HEK293 (cell line): ENCODE data around the gene LGR5.

Experiments
- CTCF ChIP-seq: fragments of 450-650 bp; formaldehyde crosslinking; IDR thresholded peaks from 2 replicates; pipeline ENCODE4 v1.5.1; 2016; ENCODE audit warnings: missing biosample characterization, missing genetic modification characterization
- MYNN ChIP-seq: fragments of 450-650 bp; formaldehyde crosslinking; IDR thresholded peaks from 2 replicates; pipeline ENCODE4 v1.5.1; 2016; ENCODE audit warnings: missing biosample characterization, missing genetic modification characterization, borderline replicate concordance
- MZF1 ChIP-seq: fragments of 450-650 bp; formaldehyde crosslinking; IDR thresholded peaks from 2 replicates; pipeline ENCODE4 v1.5.1; 2017; ENCODE audit warnings: missing biosample characterization, missing genetic modification characterization, borderline replicate concordance
- PBX3 ChIP-seq: sonication (generic); formaldehyde crosslinking; IDR thresholded peaks from 2 replicates; pipeline ENCODE4 v1.8.1; 2022; ENCODE audit warnings: mild to moderate bottlenecking, moderate library complexity, missing genetic modification reagents
- PRDM10 ChIP-seq: fragments of 450-650 bp; formaldehyde crosslinking; IDR thresholded peaks from 2 replicates; pipeline ENCODE4 v1.5.1; 2016; ENCODE audit warnings: missing biosample characterization, missing genetic modification characterization
- SETDB1 ChIP-seq: IDR thresholded peaks from one replicate; pipeline ENCODE4 v1.6.1; 2017; ENCODE audit warnings: mild to moderate bottlenecking, low read length, moderate library complexity, mixed read lengths; ENCODE audit not compliant: insufficient read length
- ZBTB1 ChIP-seq: fragments of 450-650 bp; formaldehyde crosslinking; IDR thresholded peaks from 2 replicates; pipeline ENCODE4 v1.5.1; 2016; ENCODE audit warnings: missing biosample characterization, missing genetic modification characterization
- ZFP37 ChIP-seq: fragments of 450-650 bp; formaldehyde crosslinking; IDR thresholded peaks from 2 replicates; pipeline ENCODE4 v1.5.1; 2016; ENCODE audit warnings: missing biosample characterization, missing genetic modification characterization
- ZNF175 ChIP-seq: fragments of 450-650 bp; formaldehyde crosslinking; IDR thresholded peaks from 2 replicates; pipeline ENCODE4 v1.5.1; 2016; ENCODE audit warnings: missing biosample characterization, missing genetic modification characterization
- ZNF292 ChIP-seq: fragments of 450-650 bp; formaldehyde crosslinking; IDR thresholded peaks from 2 replicates; pipeline ENCODE4 v1.5.1; 2016; ENCODE audit warnings: low read depth, missing biosample characterization, missing genetic modification characterization, borderline replicate concordance
- ZNF629 ChIP-seq: fragments of 450-650 bp; formaldehyde crosslinking; IDR thresholded peaks from 2 replicates; pipeline ENCODE4 v1.5.1; 2017; ENCODE audit warnings: missing biosample characterization, missing genetic modification characterization
- ZNF704 ChIP-seq: fragments of 450-650 bp; formaldehyde crosslinking; IDR thresholded peaks from 2 replicates; pipeline ENCODE4 v1.5.1; 2016; ENCODE audit warnings: missing biosample characterization, missing genetic modification characterization
- ZNF768 ChIP-seq: fragments of 450-650 bp; formaldehyde crosslinking; IDR thresholded peaks from 2 replicates; pipeline ENCODE4 v1.5.1; 2018; ENCODE audit warnings: missing biosample characterization, mild to moderate bottlenecking, missing genetic modification characterization
- ZNF785 ChIP-seq: fragments of 450-650 bp; formaldehyde crosslinking; IDR thresholded peaks from 2 replicates; pipeline ENCODE4 v1.5.1; 2016; ENCODE audit warnings: missing biosample characterization, missing genetic modification characterization

GRCh38 chr12:71548893-71549292 is 109.3 kb downstream of the LGR5 start:
- TF ChIP-seq MYNN (tag by site-specific recombination) (no peak), CTCF (tag by site-specific recombination) (no peak), ZBTB1 (tag by site-specific recombination) (no peak), ZNF768 (tag by site-specific recombination) (no peak), ZNF175 (tag by site-specific recombination) (no peak), ZNF292 (tag by site-specific recombination) (no peak), SETDB1 (no peak), MZF1 (tag by site-specific recombination) (no peak), ZFP37 (tag by site-specific recombination) (no peak), ZNF785 (tag by site-specific recombination) (no peak), PRDM10 (tag by site-specific recombination) (no peak), PBX3 (CRISPR knock-in tag) (no peak), ZNF704 (tag by site-specific recombination) (no peak), ZNF629 (no peak)
